GM12875 (cell line): Measurements from ENCODE around the gene TPPP.
"Not testable (repeated sequence)": the region's sequence is repeated elsewhere in the genome, so short reads cannot be mapped to it uniquely, and the experiment has no call there.

Experiments used
- H3K4me3 ChIP-seq: one replicate; pipeline ENCODE4 v1.5.1; 2011; ENCODE audit warnings: low read depth, low read length, control low read depth
- CTCF ChIP-seq: IDR thresholded peaks from 2 replicates; pipeline ENCODE4 v1.5.1; 2011; ENCODE audit warnings: low read depth, mild to moderate bottlenecking, control low read depth, inconsistent platforms, low read length, moderate library complexity, borderline replicate concordance; ENCODE audit not compliant: insufficient read depth

TPPP gene

DNA sequence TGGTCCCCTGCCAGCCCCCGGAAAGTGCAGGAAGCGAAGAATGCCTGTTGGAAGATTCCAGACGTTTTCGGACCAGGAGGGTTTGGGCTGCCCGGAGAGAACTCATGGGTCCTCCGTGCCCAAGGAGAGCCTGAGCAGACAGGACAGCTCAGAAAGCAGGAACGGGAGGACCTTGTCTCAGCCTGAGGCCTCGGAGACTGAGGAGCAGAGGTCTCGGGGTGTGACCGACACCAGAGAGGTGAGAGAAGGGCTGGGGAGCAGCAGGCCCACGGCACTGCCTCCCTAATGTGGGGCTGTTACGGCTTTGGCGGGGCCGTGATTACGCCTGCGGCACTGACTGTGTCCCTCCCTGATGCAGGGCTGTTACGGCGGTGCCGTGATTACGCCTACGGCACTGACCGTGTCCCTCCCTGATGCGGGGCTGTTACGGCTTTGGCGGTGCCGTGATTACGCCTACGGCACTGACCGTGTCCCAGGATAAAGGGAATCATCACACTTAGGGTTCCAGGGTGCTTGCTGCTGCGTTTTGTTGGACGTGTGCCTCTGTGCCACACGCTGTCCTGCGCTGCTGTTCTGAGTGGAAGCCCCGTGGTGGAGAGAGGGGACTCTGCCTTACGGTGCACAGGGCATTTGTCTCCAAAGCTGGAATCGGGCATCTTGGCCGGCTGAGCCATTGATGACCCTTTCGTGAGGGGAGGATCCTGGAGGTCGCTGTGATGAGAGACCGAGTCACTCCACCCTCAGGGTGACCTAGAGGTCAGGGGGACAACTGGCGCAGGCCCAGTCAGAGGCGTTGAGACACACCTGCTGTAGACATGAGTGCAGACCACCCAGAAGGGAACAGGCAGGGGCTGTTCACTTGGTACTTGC lies 55.3 kb downstream of the TPPP start:
- H3K4me3 ChIP-seq, result no peak overlapping the region
- TF ChIP-seq CTCF, result no peak

DNA sequence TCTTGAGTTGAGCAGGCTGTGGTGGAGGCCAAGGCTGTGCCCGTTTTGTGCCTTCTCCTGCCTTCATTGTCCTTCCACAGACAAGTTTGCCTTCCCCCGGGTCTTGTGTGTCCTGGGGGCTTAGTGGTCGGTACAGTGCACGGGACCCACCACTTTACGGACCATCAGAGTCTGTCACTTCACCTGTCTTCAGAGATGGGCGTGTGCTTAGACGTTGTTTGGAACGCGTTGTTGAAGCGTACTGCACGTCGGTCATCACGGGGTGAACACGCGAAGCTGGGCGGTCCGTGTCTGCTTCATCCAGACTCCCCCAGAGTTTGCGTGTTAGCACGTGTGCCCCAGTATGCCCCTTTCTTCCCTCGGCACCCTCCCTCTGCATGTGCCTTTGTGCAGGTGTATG lies 56.2 kb downstream of the TPPP start:
- H3K4me3 ChIP-seq, result no peak overlapping the region
- TF ChIP-seq CTCF, result no peak

GRCh38 chr5:635306-636055 lies 57.7 kb downstream of the TPPP start:
- no peak overlapping the region for H3K4me3 ChIP-seq
- TF ChIP-seq CTCF, result no peak

DNA sequence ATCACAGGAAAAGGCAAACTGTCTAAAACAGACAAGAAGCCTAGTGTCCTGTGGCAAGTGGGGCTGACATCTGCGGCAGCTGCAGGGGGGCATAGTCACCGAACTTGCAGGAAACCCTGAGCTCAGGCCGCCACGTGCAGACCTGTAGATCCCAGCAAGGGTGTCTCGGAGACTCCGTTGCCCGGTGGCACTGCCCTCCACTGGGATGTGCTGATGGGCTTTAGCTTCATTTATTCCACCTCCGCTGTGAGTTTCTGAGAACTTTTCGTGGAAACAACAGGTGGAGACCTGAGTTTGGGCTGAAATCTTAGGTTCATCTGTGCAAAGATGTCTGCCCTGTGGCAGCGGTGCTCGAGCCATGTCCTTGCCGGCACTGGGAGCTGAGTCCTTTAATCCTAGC lies 59.0 kb downstream of the TPPP start:
- TF ChIP-seq CTCF, result no peak
- no peak overlapping the region for H3K4me3 ChIP-seq

DNA sequence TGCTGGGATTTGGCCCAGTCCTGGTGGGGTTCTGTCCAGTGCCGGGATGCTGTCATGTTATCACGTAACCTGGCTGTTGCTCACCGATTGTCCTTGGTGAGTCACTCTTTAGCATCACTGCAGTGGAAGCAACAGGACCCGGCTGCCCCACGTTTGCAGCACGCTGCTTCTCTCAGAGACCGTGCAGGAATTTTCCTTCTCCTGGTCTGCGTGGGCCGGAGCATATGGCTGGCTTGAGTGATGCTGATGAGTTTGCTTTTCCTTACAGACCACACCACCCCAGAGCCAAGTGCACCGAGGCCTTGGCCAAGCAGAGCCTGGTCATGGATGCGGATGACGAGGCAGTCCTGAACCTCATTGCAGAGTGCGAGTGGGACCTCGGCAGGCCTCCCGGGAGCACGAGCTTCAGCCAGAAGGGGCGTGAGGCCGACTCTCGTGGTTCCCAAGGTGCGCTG lies 59.6 kb downstream of the TPPP start:
- TF ChIP-seq CTCF, result no peak
- no peak overlapping the region for H3K4me3 ChIP-seq

DNA sequence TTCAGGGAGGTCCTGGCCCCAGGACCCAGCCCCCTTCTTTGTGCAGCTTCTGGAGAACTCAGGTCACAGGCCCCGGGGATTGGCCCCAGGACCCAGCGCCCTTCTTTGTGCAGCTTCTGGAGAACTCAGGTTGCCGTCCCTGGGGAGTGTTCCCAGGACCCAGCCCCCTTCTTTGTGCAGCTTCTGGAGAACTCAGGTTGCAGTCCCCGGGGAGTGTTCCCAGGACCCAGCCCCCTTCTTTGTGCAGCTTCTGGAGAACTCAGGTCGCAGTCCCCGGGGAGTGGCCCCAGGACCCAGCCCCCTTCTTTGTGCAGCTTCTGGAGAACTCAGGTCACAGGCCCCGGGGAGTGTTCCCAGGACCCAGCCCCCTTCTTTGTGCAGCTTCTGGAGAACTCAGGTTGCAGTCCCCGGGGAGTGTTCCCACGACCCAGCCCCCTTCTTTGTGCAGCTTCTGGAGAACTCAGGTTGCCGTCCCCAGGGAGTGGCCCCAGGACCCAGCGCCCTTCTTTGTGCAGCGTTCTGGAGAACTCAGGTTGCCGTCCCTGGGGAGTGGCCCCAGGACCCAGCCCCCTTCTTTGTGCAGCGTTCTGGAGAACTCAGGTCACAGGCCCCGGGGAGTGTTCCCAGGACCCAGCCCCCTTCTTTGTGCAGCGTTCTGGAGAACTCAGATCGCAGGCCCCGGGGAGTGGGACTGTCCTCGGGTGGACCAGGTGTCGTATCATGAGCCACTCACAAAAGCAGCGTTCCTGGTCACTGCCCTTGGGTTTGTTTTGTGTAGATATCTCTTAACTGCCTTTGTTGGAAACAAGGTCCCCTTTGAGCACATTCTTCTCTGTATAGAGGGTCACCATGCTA lies 64.6 kb downstream of the TPPP start:
- not testable (repeated sequence) for H3K4me3 ChIP-seq

DNA sequence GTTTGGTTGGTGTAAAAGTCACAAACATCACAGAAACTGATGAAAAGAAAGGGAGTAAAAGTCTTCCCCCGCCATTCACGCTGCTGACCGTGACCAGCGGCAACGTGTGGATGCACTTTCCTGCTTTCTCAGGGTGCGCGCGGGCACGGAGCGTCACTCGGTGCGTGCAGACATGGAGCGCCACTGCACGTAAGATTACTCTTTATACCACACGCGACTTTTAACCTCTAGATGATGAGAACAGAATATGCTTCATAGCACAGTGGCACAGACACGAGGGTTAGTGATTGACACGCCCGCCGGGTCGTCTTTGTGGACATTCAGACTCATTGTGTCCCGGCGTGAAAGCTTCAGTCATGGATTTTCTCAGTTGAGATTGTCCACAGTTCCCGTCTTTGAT lies 65.3 kb downstream of the TPPP start:
- TF ChIP-seq CTCF, result no peak
- no peak overlapping the region for H3K4me3 ChIP-seq
